ENCODE results near the gene POMGNT1.

- TF ChIP-seq EZH2phosphoT487 (IDR thresholded peaks at IDR 0.05; ENCODE audit: borderline replicate concordance, low read length): no peak
- TF ChIP-seq CTCF (conservative IDR thresholded peaks at IDR 0.05; ENCODE audit: low read depth, low read length): no peak
These were observed 12.2 kb downstream of the POMGNT1 start for GRCh38 chr1:46186076-46186475.
